H1 (cell line): Measurements from ENCODE around the gene DYNLL2. TPM values are rescaled to one million over a fixed set of nuclear protein-coding genes. Genes with fewer than 3 reads are reported as not detected.

Source experiments
- CTCF ChIA-PET: fragments of 300-600 bp; sonication (Branson Sonifier 250); formaldehyde crosslinking; loops from one replicate; lab custom pipeline; 2021; ENCODE audit not compliant: partially characterized antibody; lab: Charles Lee
- POLR2A ChIA-PET: fragments of 300-600 bp; sonication (Branson Sonifier 250); formaldehyde crosslinking; loops from one replicate; lab custom pipeline; 2021; ENCODE audit warnings: inconsistent platforms; ENCODE audit not compliant: partially characterized antibody; lab: Charles Lee
- DNase-seq, 2 experiments: peaks; one replicate each; pipeline versions ENCODE4 v3.0.0 to v3.0.0-alpha.2; 2010 to 2022; ENCODE audit warnings: low spot score in 2 of 2, low read depth in 1 of 2, mixed read lengths in 1 of 2
- FAIRE-seq: peaks from 2 replicates; lab custom pipeline; 2011; peaks lifted over from hg19 to GRCh38; lab: Jason Lieb, UNC
- H2AFZ ChIP-seq: 2 replicates; pipeline ENCODE4 v1.8.1; 2012; ENCODE audit warnings: low read length, inconsistent platforms
- H2AK5ac ChIP-seq: 2 replicates; pipeline ENCODE4 v1.6.1; 2013; ENCODE audit warnings: low read depth, low read length
- H2BK120ac ChIP-seq: replicated peaks from 2 replicates; pipeline ENCODE3; 2013; ENCODE audit warnings: low read depth, low read length, inconsistent platforms
- H2BK12ac ChIP-seq: 2 replicates; pipeline ENCODE4 v1.6.1; 2013; ENCODE audit warnings: low read depth, low read length
- H2BK15ac ChIP-seq: 2 replicates; pipeline ENCODE4 v1.6.1; 2013; ENCODE audit warnings: low read length
- H2BK20ac ChIP-seq: 2 replicates; pipeline ENCODE4 v1.6.1; 2013; ENCODE audit warnings: low read length
- H2BK5ac ChIP-seq: 2 replicates; pipeline ENCODE4 v1.6.1; 2013; ENCODE audit warnings: low read depth, low read length
- H3K14ac ChIP-seq: 2 replicates; pipeline ENCODE4 v1.6.1; 2013; ENCODE audit warnings: inconsistent platforms; ENCODE audit not compliant: insufficient read length
- H3K18ac ChIP-seq: 2 replicates; pipeline ENCODE4 v1.6.1; 2013; ENCODE audit warnings: low read length; ENCODE audit errors: extremely low read depth
- H3K23ac ChIP-seq: 2 replicates; pipeline ENCODE4 v1.6.1; 2013; ENCODE audit warnings: inconsistent platforms; ENCODE audit not compliant: insufficient read length
- H3K23me2 ChIP-seq: 2 replicates; pipeline ENCODE4 v1.6.1; 2013; ENCODE audit warnings: low read depth, low read length
- H3K27ac ChIP-seq: 2 replicates; pipeline ENCODE4 v1.6.1; 2011; ENCODE audit warnings: low read depth, low read length, inconsistent platforms
- H3K27me3 ChIP-seq, 4 experiments: replicated peaks in 1 of 4; 1 replicate in 1 of 4; 2 replicates in 3 of 4; pipeline versions ENCODE4 v1.6.1 to v1.8.1; 2011 to 2013; ENCODE audit warnings: low read length in 3 of 4, mild to moderate bottlenecking in 3 of 4, inconsistent platforms in 2 of 4, mixed read lengths in 2 of 4, moderate library complexity in 1 of 4; ENCODE audit not compliant: control insufficient read depth in 3 of 4, insufficient read depth in 3 of 4; ENCODE audit errors: extremely low read depth in 1 of 4
- H3K36me3 ChIP-seq, 4 experiments: 2 replicates each; pipeline versions ENCODE4 v1.6.1 to v1.8.1; 2011 to 2013; ENCODE audit warnings: mild to moderate bottlenecking in 4 of 4, low read length in 3 of 4, moderate library complexity in 2 of 4, control low read depth in 1 of 4, inconsistent platforms in 1 of 4; ENCODE audit not compliant: insufficient read depth in 4 of 4, control insufficient read depth in 2 of 4
- H3K4ac ChIP-seq: replicated peaks from 2 replicates; pipeline ENCODE3; 2013; ENCODE audit warnings: low read length, low read depth, mixed read lengths, inconsistent platforms; ENCODE audit not compliant: insufficient read length
- H3K4me1 ChIP-seq, 4 experiments: replicated peaks in 1 of 4; 1 replicate in 1 of 4; 2 replicates in 3 of 4; pipeline versions ENCODE4 v1.6.1 to v1.8.1; 2011 to 2013; ENCODE audit warnings: low read length in 3 of 4, inconsistent platforms in 2 of 4, mixed read lengths in 1 of 4; ENCODE audit not compliant: insufficient read depth in 4 of 4, control insufficient read depth in 3 of 4
- H3K4me2 ChIP-seq, 2 experiments: 2 replicates each; pipeline versions ENCODE4 v1.6.1 to v1.8.1; 2011 to 2013; ENCODE audit warnings: low read depth in 2 of 2, low read length in 2 of 2, control low read depth in 1 of 2, inconsistent platforms in 1 of 2, mild to moderate bottlenecking in 1 of 2; ENCODE audit not compliant: insufficient read depth in 1 of 2
- H3K4me3 ChIP-seq, 4 experiments: fragments of 200-600, 300-600 bp in 1 of 4; sonication (generic), shearing (Covaris generic), sonication (Bioruptor Twin) in 1 of 4; 2 replicates each; pipeline versions ENCODE4 v1.5.1 to v1.8.1; 2011 to 2016; ENCODE audit warnings: low read length in 4 of 4, low read depth in 3 of 4, control low read depth in 2 of 4, inconsistent platforms in 2 of 4, mild to moderate bottlenecking in 2 of 4, mixed read lengths in 1 of 4, moderate library complexity in 1 of 4; ENCODE audit not compliant: insufficient read depth in 2 of 4; ENCODE audit errors: extremely low read depth in 1 of 4
- H3K56ac ChIP-seq: replicated peaks from 2 replicates; pipeline ENCODE3; 2013; ENCODE audit warnings: low read depth, mild to moderate bottlenecking, mixed read lengths, low read length, inconsistent platforms; ENCODE audit not compliant: insufficient read length
- H3K79me1 ChIP-seq: 2 replicates; pipeline ENCODE4 v1.6.1; 2013; ENCODE audit warnings: low read depth, low read length, control low read depth
- H3K79me2 ChIP-seq, 2 experiments: 2 replicates each; pipeline versions ENCODE4 v1.6.1 to v1.8.1; 2012 to 2013; ENCODE audit warnings: low read length in 2 of 2, mild to moderate bottlenecking in 2 of 2, inconsistent platforms in 1 of 2; ENCODE audit not compliant: insufficient read depth in 2 of 2, control insufficient read depth in 1 of 2
- H3K9ac ChIP-seq, 4 experiments: replicated peaks in 1 of 4; 1 replicate in 1 of 4; 2 replicates in 3 of 4; pipeline versions ENCODE4 v1.6.1 to v1.8.1; 2011 to 2013; ENCODE audit warnings: low read depth in 3 of 4, low read length in 3 of 4, control low read depth in 2 of 4, mild to moderate bottlenecking in 2 of 4, moderate library complexity in 2 of 4, inconsistent platforms in 1 of 4; ENCODE audit errors: extremely low read depth in 1 of 4
- H3K9me3 ChIP-seq, 2 experiments: 2 replicates each; pipeline versions ENCODE4 v1.6.1 to v1.8.1; 2012 to 2013; ENCODE audit warnings: mild to moderate bottlenecking in 2 of 2, moderate library complexity in 2 of 2, control low read depth in 1 of 2, inconsistent platforms in 1 of 2, low read depth in 1 of 2, low read length in 1 of 2, mixed read lengths in 1 of 2; ENCODE audit not compliant: insufficient read depth in 2 of 2
- H4K20me1 ChIP-seq, 2 experiments: replicated peaks in 1 of 2; 2 replicates each; pipeline versions ENCODE3 to v1.8.1; 2011 to 2013; ENCODE audit warnings: inconsistent platforms in 2 of 2, low read length in 2 of 2, mild to moderate bottlenecking in 1 of 2; ENCODE audit not compliant: insufficient read depth in 2 of 2, control insufficient read depth in 1 of 2
- H4K5ac ChIP-seq: 2 replicates; pipeline ENCODE4 v1.6.1; 2013; ENCODE audit warnings: low read length, low read depth, mixed read lengths, inconsistent platforms; ENCODE audit not compliant: insufficient read length
- H4K8ac ChIP-seq: 2 replicates; pipeline ENCODE4 v1.8.0; 2013; ENCODE audit warnings: mild to moderate bottlenecking, moderate library complexity, low read length, inconsistent platforms; ENCODE audit not compliant: insufficient read depth; ENCODE audit errors: extremely low read depth
- H4K91ac ChIP-seq: replicated peaks from 2 replicates; pipeline ENCODE3; 2013; ENCODE audit warnings: low read length, mixed read lengths, inconsistent platforms; ENCODE audit not compliant: insufficient read length
- CTCF ChIP-seq, 3 experiments: IDR thresholded peaks; 1 replicate in 2 of 3; 2 replicates in 1 of 3; pipeline versions ENCODE4 v1.5.1 to v1.6.1; 2011; ENCODE audit warnings: low read length in 3 of 3, mild to moderate bottlenecking in 3 of 3, inconsistent platforms in 2 of 3, low read depth in 1 of 3, moderate library complexity in 1 of 3; ENCODE audit not compliant: insufficient read depth in 1 of 3; ENCODE audit errors: control extremely low read depth in 1 of 3
- JUN ChIP-seq: IDR thresholded peaks from 2 replicates; pipeline ENCODE4 v1.6.1; 2011; ENCODE audit warnings: low read depth, mild to moderate bottlenecking, improper control_type of control experiment, low read length
- RFX5 ChIP-seq: IDR thresholded peaks from 2 replicates; pipeline ENCODE4 v1.6.1; 2011; ENCODE audit warnings: low read depth, low read length, improper control_type of control experiment, borderline replicate concordance
- WGBS, 2 experiments: shearing (Covaris generic) in 1 of 2; methylation state at CpG; one replicate each; pipeline versions ENCODE4 v1.1.6 to v1.1.7; 2013 to 2015; ENCODE audit warnings: low lambda C conversion rate in 2 of 2, mixed read lengths in 2 of 2, inconsistent platforms in 1 of 2, low coverage in 1 of 2, missing lambda C conversion rate in 1 of 2; ENCODE audit not compliant: insufficient replicate concordance in 2 of 2, insufficient coverage in 1 of 2, insufficient read length in 1 of 2; ENCODE audit errors: extremely low coverage in 1 of 2, missing lambda C conversion rate in 1 of 2; 5-methylcytosine and 5-hydroxymethylcytosine counted together
- polyA plus RNA-seq, 7 experiments: library from polyadenylated mRNA; depleted of rRNA in 3 of 7; stranded (reverse) in 5 of 7; unstranded in 2 of 7; fragments of >200 nt in 5 of 7; fragments of 200-250 nt in 2 of 7; gene quantifications; 1 replicate in 5 of 7; 2 replicates in 1 of 7; 4 replicates in 1 of 7; pipeline versions ENCODE4 v1.2.1 to v1.2.3, GENCODE V29; 2011 to 2013; ENCODE audit warnings: missing spikeins in 2 of 7, mixed read lengths in 2 of 7
- total RNA-seq: library from RNA; stranded (reverse); fragmentation: NEBNext Ultra II Directional; extraction: Animal tissue kit (Norgen Biotek cat#: 25700); gene quantifications from 2 replicates; pipeline ENCODE4 v1.2.1, GENCODE V29; 2021

The DYNLL2 gene
- total and polyA plus RNA-seq, 2 of the 8 experiments (the other 6 are each of a cell fraction or from before 2014, with no cell fraction given) = 19.8 to 52.7 TPM

GRCh38 chr17:58096892-58097291 is 13.7 kb downstream of the DYNLL2 start:
- Histone ChIP-seq H3K23ac (no peak overlapping the region), H2BK15ac (no peak overlapping the region), H3K4ac (no peak overlapping the region), H4K91ac (no peak overlapping the region), H4K5ac (no peak overlapping the region), H3K56ac (no peak overlapping the region), H3K14ac (no peak overlapping the region), H3K27me3 (no peaks in the 10 kb centered on the region), H3K4me3 (no peak overlapping the region), H3K27ac (no peak overlapping the region), H4K20me1 (peaks cover 0 to 12% of the 10 kb centered on the region in 2 experiments), H3K4me1 (no peaks in the 10 kb centered on the region), H3K79me1 (no peaks in the 10 kb centered on the region; the same call in none of the 2 replicates), H2BK12ac (no peak overlapping the region), H3K9ac (no peak overlapping the region), H3K36me3 (peaks cover 4 to 28% (median 13%) of the 10 kb centered on the region in 4 experiments; a peak in 6 of 8 replicates), H2BK5ac (no peak overlapping the region), H3K4me2 (no peak overlapping the region), H3K18ac (no peak overlapping the region), H3K9me3 (no peaks in the 10 kb centered on the region), H3K79me2 (no peaks in the 10 kb centered on the region), H4K8ac (no peak overlapping the region), H2AFZ (no peak overlapping the region), H2AK5ac (no peak overlapping the region), H2BK120ac (no peak overlapping the region), H3K23me2 (no peaks in the 10 kb centered on the region), H2BK20ac (no peak overlapping the region)
- WGBS, 2 experiments = 79% methylated on average over 4 of the region's 4 CpGs; no CpG with 5 or more reads in 1 of the 2 experiments
- FAIRE-seq (peak; percentile 63), DNase-seq (peak in 1 of 2 experiments; percentile 14)
- ChIA-PET CTCF (interaction anchor here (0.7 to 3.7 kb wide), 11 partner anchors 9 to 236 kb away, joined by 3 to 20 read pairs (median 4); partner anchors contain the start of gene SRSF1), POLR2A (interaction anchor here (1.0 to 4.8 kb wide), 7 partner anchors 11 to 230 kb away, joined by 3 to 52 read pairs (median 4); partner anchors contain the start of genes DYNLL2 and SRSF1)
- TF ChIP-seq JUN = no peak
- TF ChIP-seq CTCF (IDR thresholded peaks at IDR 0.05; ENCODE audit: control extremely low read depth in 1 of 3, insufficient read depth in 1 of 3, low read depth in 1 of 3, low read length in 3 of 3) = peak in 2 of 3 experiments; percentile 16 to 62; a peak in 2 of 4 replicates
- no peak for TF ChIP-seq RFX5
